OCI-LY1 (cell line): ENCODE measurements around the gene TRA2A.
A peak's percentile ranks its signal among the peaks of the same experiment; 100 is the strongest.

Source experiments
- H2AFZ ChIP-seq: fragments of 200-600 bp; sonication (generic), shearing (Covaris generic); 2 replicates; pipeline ENCODE4 v1.6.0; 2014; ENCODE audit warnings: antibody characterized with exemption, mild to moderate bottlenecking, low read length
- H3F3A ChIP-seq: fragments of 200-600 bp; sonication (generic), shearing (Covaris generic); 2 replicates; pipeline ENCODE4 v1.6.0; 2014; ENCODE audit warnings: mild to moderate bottlenecking, antibody characterized with exemption, low read length, moderate library complexity; ENCODE audit not compliant: insufficient read depth
- H3K27ac ChIP-seq: fragments of 200-600 bp; sonication (generic); 2 replicates; pipeline ENCODE4 v1.5.1; 2014; ENCODE audit warnings: low read length, mixed run types, mild to moderate bottlenecking, low read depth; ENCODE audit not compliant: poor library complexity, severe bottlenecking
- H3K27me3 ChIP-seq: fragments of 200-600 bp; sonication (generic); 2 replicates; pipeline ENCODE4 v1.6.0; 2014; ENCODE audit warnings: antibody characterized with exemption, mild to moderate bottlenecking, low read length, moderate library complexity; ENCODE audit not compliant: insufficient read depth
- H3K36me3 ChIP-seq: fragments of 200-600 bp; sonication (generic); 2 replicates; pipeline ENCODE4 v1.6.1; 2014; ENCODE audit warnings: mild to moderate bottlenecking, antibody characterized with exemption, low read length, moderate library complexity, mixed read lengths; ENCODE audit not compliant: insufficient read depth
- H3K4me1 ChIP-seq: fragments of 200-600 bp; sonication (generic); 2 replicates; pipeline ENCODE4 v1.5.1; 2014; ENCODE audit warnings: mild to moderate bottlenecking, low read length, moderate library complexity; ENCODE audit not compliant: insufficient read depth, severe bottlenecking
- H3K4me2 ChIP-seq: fragments of 200-600 bp; sonication (generic), shearing (Covaris generic); 2 replicates; pipeline ENCODE4 v1.6.1; 2014; ENCODE audit warnings: low read length
- H3K4me3 ChIP-seq: fragments of 200-600 bp; sonication (generic); 2 replicates; pipeline ENCODE4 v1.5.1; 2014; ENCODE audit warnings: low read length, low read depth, mild to moderate bottlenecking, mixed read lengths; ENCODE audit not compliant: poor library complexity, severe bottlenecking
- H3K79me2 ChIP-seq: fragments of 200-600 bp; shearing (Covaris generic); 2 replicates; pipeline ENCODE4 v1.6.1; 2016; ENCODE audit warnings: mixed run types, low read length, mixed read lengths; ENCODE audit not compliant: insufficient read depth
- H3K9ac ChIP-seq: fragments of 200-600 bp; sonication (generic), shearing (Covaris generic); 2 replicates; pipeline ENCODE4 v1.6.1; 2014; ENCODE audit warnings: mild to moderate bottlenecking, low read length, mixed read lengths
- H3K9me2 ChIP-seq: fragments of 200-600 bp; sonication (generic), shearing (Covaris generic); 2 replicates; pipeline ENCODE4 v1.6.1; 2014; ENCODE audit warnings: low read depth, mild to moderate bottlenecking, low read length, mixed read lengths
- H3K9me3 ChIP-seq: fragments of 200-600 bp; shearing (Covaris generic); 2 replicates; pipeline ENCODE4 v1.6.1; 2014; ENCODE audit warnings: low read length, mixed read lengths
- H4K20me1 ChIP-seq: fragments of 200-600 bp; sonication (generic), shearing (Covaris generic); 2 replicates; pipeline ENCODE4 v1.6.0; 2016; ENCODE audit warnings: mild to moderate bottlenecking, low read length; ENCODE audit not compliant: insufficient read depth
- CTCF ChIP-seq: fragments of 200-600 bp; sonication (generic), shearing (Covaris generic); IDR thresholded peaks from 2 replicates; pipeline ENCODE4 v1.5.1; 2017; ENCODE audit warnings: mild to moderate bottlenecking, antibody characterized with exemption, low read length, moderate library complexity, mixed read lengths
- EZH2 ChIP-seq: fragments of 200-600 bp; sonication (generic), shearing (Covaris generic); IDR thresholded peaks from 2 replicates; pipeline ENCODE4 v1.8.0; 2017; ENCODE audit warnings: borderline replicate concordance, mixed run types, mild to moderate bottlenecking, antibody characterized with exemption, low read length, moderate library complexity, mixed read lengths

The TRA2A gene

GRCh38 chr7:23472956-23473843 lies 58.6 kb downstream of the TRA2A start:
- Histone ChIP-seq H3K9me3 (no peaks in the 10 kb centered on the region), H3K4me2 (peak overlapping the region; percentile 81), H3K36me3 (no peaks in the 10 kb centered on the region), H3F3A (peaks cover 16% of the 10 kb centered on the region), H3K9me2 (no peaks in the 10 kb centered on the region), H4K20me1 (no peaks in the 10 kb centered on the region), H3K4me1 (peaks cover 42% of the 10 kb centered on the region), H3K27me3 (no peaks in the 10 kb centered on the region), H3K79me2 (peaks cover 46% of the 10 kb centered on the region), H3K4me3 (peak overlapping the region; percentile 86), H3K27ac (peak overlapping the region; percentile 99), H2AFZ (no peak overlapping the region), H3K9ac (peak overlapping the region; percentile 98)
- no peak for TF ChIP-seq CTCF
- TF ChIP-seq EZH2, result no peak

- peaks cover 39% of the 10 kb centered on the region for H3K4me1 ChIP-seq
- H2AFZ ChIP-seq, result no peak overlapping the region
- H3K4me2 ChIP-seq, result peak overlapping the region; percentile 81
- peak overlapping the region; percentile 86 for H3K4me3 ChIP-seq
- peak overlapping the region; percentile 99 for H3K27ac ChIP-seq
- H3K36me3 ChIP-seq, result no peaks in the 10 kb centered on the region
- no peaks in the 10 kb centered on the region for H3K9me3 ChIP-seq
- TF ChIP-seq CTCF (no peak), EZH2 (no peak)
- no peaks in the 10 kb centered on the region for H3K27me3 ChIP-seq
- H4K20me1 ChIP-seq, result no peaks in the 10 kb centered on the region
- H3K79me2 ChIP-seq, result peaks cover 52% of the 10 kb centered on the region
- H3K9ac ChIP-seq, result peak overlapping the region; percentile 98
- H3K9me2 ChIP-seq, result no peaks in the 10 kb centered on the region
- H3F3A ChIP-seq, result peaks cover 12% of the 10 kb centered on the region
Observed at GRCh38 chr7:23472556-23472955, 59.2 kb downstream of the TRA2A start.

- Histone ChIP-seq H3K79me2 (peaks cover 58% of the 10 kb centered on the region), H2AFZ (no peak overlapping the region), H3K27ac (peak overlapping the region; percentile 99), H3K4me2 (peak overlapping the region; percentile 81), H3K9me3 (no peaks in the 10 kb centered on the region), H3K36me3 (peaks cover under 1% of the 10 kb centered on the region; the same call in 1 of the 2 replicates), H3K27me3 (no peaks in the 10 kb centered on the region), H3F3A (peaks cover 12% of the 10 kb centered on the region), H4K20me1 (no peaks in the 10 kb centered on the region), H3K4me1 (peaks cover 39% of the 10 kb centered on the region), H3K9me2 (no peaks in the 10 kb centered on the region), H3K4me3 (peak overlapping the region; percentile 86), H3K9ac (peak overlapping the region; percentile 98)
- TF ChIP-seq CTCF, result no peak
- no peak for TF ChIP-seq EZH2
Observed at GRCh38 chr7:23472046-23472445, 59.7 kb downstream of the TRA2A start.
